MM.1S (cell line): Measurements from ENCODE around the gene PPA2.
"Not testable (repeated sequence)": the region's sequence is repeated elsewhere in the genome, so short reads cannot be mapped to it uniquely, and the experiment has no call there.

Experiments used
- DNase-seq: peaks from one replicate; pipeline ENCODE4 v3.0.0-alpha.2; 2015
- H2AFZ ChIP-seq: fragments of 300-600 bp; sonication (generic); 2 replicates; pipeline ENCODE4 v1.6.0; 2016; ENCODE audit warnings: antibody characterized with exemption, low read length
- H3F3A ChIP-seq: fragments of 300-600 bp; sonication (generic); 2 replicates; pipeline ENCODE4 v1.6.1; 2016; ENCODE audit warnings: mild to moderate bottlenecking, antibody characterized with exemption, low read length, moderate library complexity, mixed read lengths; ENCODE audit not compliant: insufficient read depth
- H3K27ac ChIP-seq: fragments of 300-600 bp; sonication (generic); 2 replicates; pipeline ENCODE4 v1.5.1; 2016; ENCODE audit warnings: mild to moderate bottlenecking, low read length
- H3K27me3 ChIP-seq: fragments of 300-600 bp; sonication (generic); replicated peaks from 2 replicates; pipeline ENCODE4 v1.6.0; 2016; ENCODE audit warnings: low read length; ENCODE audit not compliant: insufficient read depth
- H3K36me3 ChIP-seq: fragments of 300-600 bp; sonication (generic); replicated peaks from 2 replicates; pipeline ENCODE4 v1.6.1; 2016; ENCODE audit warnings: mild to moderate bottlenecking, low read length, mixed read lengths; ENCODE audit not compliant: insufficient read depth
- H3K4me1 ChIP-seq: fragments of 300-600 bp; sonication (generic); 2 replicates; pipeline ENCODE4 v1.6.1; 2016; ENCODE audit warnings: low read length, mixed read lengths
- H3K4me2 ChIP-seq: fragments of 300-600 bp; sonication (generic); 2 replicates; pipeline ENCODE4 v1.6.0; 2016; ENCODE audit warnings: low read depth, low read length
- H3K4me3 ChIP-seq: fragments of 300-600 bp; sonication (generic); 2 replicates; pipeline ENCODE4 v1.5.1; 2016; ENCODE audit warnings: low read length, mixed read lengths
- H3K79me2 ChIP-seq: fragments of 300-600 bp; sonication (generic); 2 replicates; pipeline ENCODE4 v1.6.1; 2016; ENCODE audit warnings: mixed run types, low read length, mixed read lengths
- H3K9ac ChIP-seq: fragments of 300-600 bp; sonication (generic); 2 replicates; pipeline ENCODE4 v1.6.1; 2016; ENCODE audit warnings: low read length, mixed read lengths
- H3K9me2 ChIP-seq: fragments of 300-600 bp; sonication (generic); replicated peaks from 2 replicates; pipeline ENCODE4 v1.6.1; 2016; ENCODE audit warnings: mild to moderate bottlenecking, low read length, mixed read lengths; ENCODE audit not compliant: insufficient read depth
- H3K9me3 ChIP-seq: fragments of 300-600 bp; sonication (generic); replicated peaks from 2 replicates; pipeline ENCODE4 v1.6.1; 2016; ENCODE audit warnings: mild to moderate bottlenecking, low read length, mixed read lengths; ENCODE audit not compliant: insufficient read depth
- H4K20me1 ChIP-seq: fragments of 300-600 bp; sonication (generic); 2 replicates; pipeline ENCODE4 v1.6.1; 2016; ENCODE audit warnings: mild to moderate bottlenecking, low read length, moderate library complexity, mixed read lengths; ENCODE audit not compliant: insufficient read depth
- EZH2 ChIP-seq: fragments of 300-600 bp; sonication (generic); optimal IDR thresholded peaks from 2 replicates; pipeline ENCODE3; 2017; ENCODE audit warnings: low read depth, mild to moderate bottlenecking, antibody characterized with exemption, low read length, mixed read lengths
- EZH2phosphoT487 ChIP-seq: fragments of 300-600 bp; sonication (generic); IDR thresholded peaks from 2 replicates; pipeline ENCODE4 v1.6.1; 2018; ENCODE audit warnings: antibody characterized with exemption, low read length
- TF ChIP-seq, protein P1 (sequence below): fragments of 300-600 bp; sonication (generic); IDR thresholded peaks from 2 replicates; pipeline ENCODE4 v1.5.1; 2016; ENCODE audit warnings: antibody characterized with exemption, low read length, mixed read lengths

Gene PPA2

GRCh38 chr4:105461221-105461620, 12.6 kb downstream of the PPA2 start:
- TF ChIP-seq, protein P1, sequence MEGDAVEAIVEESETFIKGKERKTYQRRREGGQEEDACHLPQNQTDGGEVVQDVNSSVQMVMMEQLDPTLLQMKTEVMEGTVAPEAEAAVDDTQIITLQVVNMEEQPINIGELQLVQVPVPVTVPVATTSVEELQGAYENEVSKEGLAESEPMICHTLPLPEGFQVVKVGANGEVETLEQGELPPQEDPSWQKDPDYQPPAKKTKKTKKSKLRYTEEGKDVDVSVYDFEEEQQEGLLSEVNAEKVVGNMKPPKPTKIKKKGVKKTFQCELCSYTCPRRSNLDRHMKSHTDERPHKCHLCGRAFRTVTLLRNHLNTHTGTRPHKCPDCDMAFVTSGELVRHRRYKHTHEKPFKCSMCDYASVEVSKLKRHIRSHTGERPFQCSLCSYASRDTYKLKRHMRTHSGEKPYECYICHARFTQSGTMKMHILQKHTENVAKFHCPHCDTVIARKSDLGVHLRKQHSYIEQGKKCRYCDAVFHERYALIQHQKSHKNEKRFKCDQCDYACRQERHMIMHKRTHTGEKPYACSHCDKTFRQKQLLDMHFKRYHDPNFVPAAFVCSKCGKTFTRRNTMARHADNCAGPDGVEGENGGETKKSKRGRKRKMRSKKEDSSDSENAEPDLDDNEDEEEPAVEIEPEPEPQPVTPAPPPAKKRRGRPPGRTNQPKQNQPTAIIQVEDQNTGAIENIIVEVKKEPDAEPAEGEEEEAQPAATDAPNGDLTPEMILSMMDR = no peak
- no peak for TF ChIP-seq EZH2phosphoT487
- TF ChIP-seq EZH2 = no peak
- Histone ChIP-seq H3K79me2 (peaks cover 37% of the 10 kb centered on the region), H3K9ac (no peak overlapping the region), H3K9me3 (no peaks in the 10 kb centered on the region), H2AFZ (no peak overlapping the region), H3K27ac (peak overlapping the region; percentile 69), H3K9me2 (no peaks in the 10 kb centered on the region), H3K4me3 (peak overlapping the region; percentile 11; the same call in 1 of the 2 replicates), H3K27me3 (no peaks in the 10 kb centered on the region), H3K4me1 (peaks cover 46% of the 10 kb centered on the region), H3K4me2 (peak overlapping the region; percentile 44), H3K36me3 (no peaks in the 10 kb centered on the region), H4K20me1 (no peaks in the 10 kb centered on the region), H3F3A (peaks cover 26% of the 10 kb centered on the region)
- DNase-seq = peak; percentile 90

- Histone ChIP-seq H2AFZ (no peak overlapping the region), H3K4me3 (no peak overlapping the region), H3K4me2 (peak overlapping the region; percentile 18; the same call in 1 of the 2 replicates), H3K27me3 (no peaks in the 10 kb centered on the region), H3K27ac (no peak overlapping the region), H3K9ac (no peak overlapping the region), H3K9me3 (no peaks in the 10 kb centered on the region), H3K36me3 (no peaks in the 10 kb centered on the region), H3F3A (peaks cover 34% of the 10 kb centered on the region), H4K20me1 (no peaks in the 10 kb centered on the region), H3K4me1 (peaks cover 55% of the 10 kb centered on the region), H3K9me2 (no peaks in the 10 kb centered on the region), H3K79me2 (peaks cover 32% of the 10 kb centered on the region)
- TF ChIP-seq EZH2phosphoT487 = no peak
- TF ChIP-seq, protein P1 = no peak
- TF ChIP-seq EZH2 = no peak
- DNase-seq = no peak
Measured at GRCh38 chr4:105460306-105460705, 13.6 kb downstream of the PPA2 start.

DNA sequence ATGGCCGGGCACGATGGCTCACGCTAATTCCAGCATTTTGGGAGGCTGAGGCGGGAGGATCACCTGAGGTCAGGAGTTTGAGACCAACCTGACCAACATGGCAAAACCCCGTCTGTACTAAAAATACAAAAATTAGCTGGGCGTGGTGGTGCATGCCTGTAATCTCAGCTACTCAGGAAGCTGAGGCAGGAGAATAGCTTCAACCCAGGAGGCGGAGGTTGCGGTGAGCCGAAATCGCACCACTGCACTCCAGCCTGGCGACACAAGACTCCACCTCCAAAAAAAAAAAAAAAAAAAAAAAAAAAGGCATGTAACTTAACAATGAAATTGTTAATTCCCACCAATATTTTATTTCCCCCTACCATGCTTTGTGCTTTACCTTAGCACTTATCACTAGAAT, 15.3 kb downstream of the PPA2 start:
- not testable (repeated sequence) for H3K36me3 ChIP-seq, H3K4me2 ChIP-seq, H3K27ac ChIP-seq, H3K27me3 ChIP-seq, H2AFZ ChIP-seq, H3K9me2 ChIP-seq, H4K20me1 ChIP-seq, H3K9ac ChIP-seq, DNase-seq, H3K9me3 ChIP-seq, H3K4me3 ChIP-seq
- Histone ChIP-seq H3K79me2 (peaks cover 40% of the 10 kb centered on the region), H3K4me1 (peaks cover 69% of the 10 kb centered on the region), H3F3A (peaks cover 34% of the 10 kb centered on the region)

DNA sequence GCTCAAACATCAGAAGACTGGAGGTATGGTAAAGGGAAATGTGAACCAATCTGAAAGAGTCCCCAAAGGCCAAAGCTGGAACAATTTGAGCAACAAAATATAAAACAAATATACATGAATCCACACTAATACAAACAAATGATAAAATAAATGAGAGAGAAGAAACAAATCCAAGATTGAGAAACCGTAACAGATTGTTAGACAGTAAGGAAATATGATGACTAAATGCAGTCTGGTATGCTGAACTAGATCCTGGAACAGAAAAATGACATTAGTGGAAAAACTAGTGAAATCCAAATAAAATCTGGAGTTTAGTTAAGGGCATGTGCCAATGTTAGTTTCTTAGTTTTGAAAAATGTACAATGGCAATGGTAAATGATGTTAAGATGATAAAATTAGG, 15.9 kb downstream of the PPA2 start:
- no peak overlapping the region for H3K4me3 ChIP-seq
- no peaks in the 10 kb centered on the region for H4K20me1 ChIP-seq
- no peaks in the 10 kb centered on the region for H3K27me3 ChIP-seq
- H3K4me1 ChIP-seq = peaks cover 74% of the 10 kb centered on the region
- no peak overlapping the region for H3K4me2 ChIP-seq
- TF ChIP-seq EZH2 (no peak), EZH2phosphoT487 (no peak)
- TF ChIP-seq, protein P1 = no peak
- DNase-seq = no peak
- H3K36me3 ChIP-seq = no peaks in the 10 kb centered on the region
- no peaks in the 10 kb centered on the region for H3K9me3 ChIP-seq
- peaks cover 34% of the 10 kb centered on the region for H3F3A ChIP-seq
- H2AFZ ChIP-seq = no peak overlapping the region
- H3K79me2 ChIP-seq = peaks cover 43% of the 10 kb centered on the region
- H3K9ac ChIP-seq = no peak overlapping the region
- no peak overlapping the region for H3K27ac ChIP-seq
- no peaks in the 10 kb centered on the region for H3K9me2 ChIP-seq
